WERI-Rb-1 (cell line): ENCODE measurements around the gene ACKR3.

Experiments
- DNase-seq: peaks from one replicate; pipeline ENCODE4 v3.0.0-alpha.2; 2020
- H3K27ac ChIP-seq: fragments of 250-450 bp; sonication (Bioruptor Pico); 2 replicates; pipeline ENCODE4 v1.5.1; 2020; ENCODE audit warnings: mild to moderate bottlenecking, moderate library complexity
- H3K27me3 ChIP-seq: fragments of 250-450 bp; sonication (Bioruptor Pico); 2 replicates; pipeline ENCODE4 v1.5.1; 2021; ENCODE audit warnings: mild to moderate bottlenecking, low read depth, moderate library complexity; ENCODE audit not compliant: insufficient read depth, severe bottlenecking
- H3K36me3 ChIP-seq: fragments of 250-450 bp; sonication (Bioruptor Pico); 2 replicates; pipeline ENCODE4 v1.5.1; 2020; ENCODE audit warnings: mild to moderate bottlenecking, moderate library complexity
- H3K4me3 ChIP-seq: 2 replicates; pipeline ENCODE4 v1.5.1; 2011; ENCODE audit warnings: low read depth, mild to moderate bottlenecking, control low read depth, low read length
- H3K9me3 ChIP-seq: fragments of 250-450 bp; sonication (Bioruptor Pico); 2 replicates; pipeline ENCODE4 v1.5.1; 2021; ENCODE audit warnings: mild to moderate bottlenecking, moderate library complexity; ENCODE audit not compliant: severe bottlenecking
- TF ChIP-seq, protein P1 (sequence below): IDR thresholded peaks from 2 replicates; pipeline ENCODE4 v1.5.1; 2011; ENCODE audit warnings: low read depth, mild to moderate bottlenecking, control low read depth, inconsistent platforms, low read length

ACKR3 gene

DNA sequence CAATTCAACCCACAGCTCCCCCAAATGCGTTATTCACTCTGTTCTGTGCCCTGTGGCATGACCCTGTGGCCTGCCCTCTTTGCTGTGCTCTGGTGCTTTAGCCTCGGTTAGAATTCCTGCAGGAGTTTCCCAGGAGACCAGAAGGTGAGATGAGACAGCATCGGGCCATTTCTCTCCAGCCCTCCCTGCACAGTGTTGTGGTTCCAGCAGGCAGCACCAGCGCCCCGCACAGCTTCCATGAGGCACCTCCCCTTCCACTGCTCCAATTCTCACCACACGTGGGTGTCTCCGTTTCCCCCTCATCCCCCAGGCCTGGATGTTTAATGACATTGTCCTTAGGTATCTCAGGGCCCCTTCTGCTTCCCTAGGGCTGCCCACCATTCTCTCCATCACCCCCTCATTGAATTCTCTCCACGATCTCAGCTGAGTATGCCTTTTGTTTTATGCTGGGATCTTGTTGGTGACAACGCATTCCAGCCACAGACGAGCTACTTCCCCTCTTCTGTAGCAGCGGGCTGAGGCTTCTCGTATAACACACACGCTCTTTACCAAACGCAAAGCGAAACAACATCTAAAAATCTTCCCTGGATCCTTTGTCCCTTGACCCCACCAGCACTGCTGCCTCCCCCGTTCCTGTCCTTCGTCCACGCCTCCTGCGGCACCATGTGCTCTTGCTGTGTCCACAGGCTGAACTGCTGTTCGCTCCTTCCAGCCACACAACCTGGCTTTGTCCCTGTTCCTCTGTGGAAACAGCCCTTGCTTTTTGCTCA lies 35.1 kb downstream of the ACKR3 start:
- Histone ChIP-seq H3K27ac (no peak overlapping the region), H3K9me3 (no peaks in the 10 kb centered on the region), H3K36me3 (no peaks in the 10 kb centered on the region), H3K27me3 (no peaks in the 10 kb centered on the region), H3K4me3 (no peak overlapping the region)
- TF ChIP-seq, protein P1, sequence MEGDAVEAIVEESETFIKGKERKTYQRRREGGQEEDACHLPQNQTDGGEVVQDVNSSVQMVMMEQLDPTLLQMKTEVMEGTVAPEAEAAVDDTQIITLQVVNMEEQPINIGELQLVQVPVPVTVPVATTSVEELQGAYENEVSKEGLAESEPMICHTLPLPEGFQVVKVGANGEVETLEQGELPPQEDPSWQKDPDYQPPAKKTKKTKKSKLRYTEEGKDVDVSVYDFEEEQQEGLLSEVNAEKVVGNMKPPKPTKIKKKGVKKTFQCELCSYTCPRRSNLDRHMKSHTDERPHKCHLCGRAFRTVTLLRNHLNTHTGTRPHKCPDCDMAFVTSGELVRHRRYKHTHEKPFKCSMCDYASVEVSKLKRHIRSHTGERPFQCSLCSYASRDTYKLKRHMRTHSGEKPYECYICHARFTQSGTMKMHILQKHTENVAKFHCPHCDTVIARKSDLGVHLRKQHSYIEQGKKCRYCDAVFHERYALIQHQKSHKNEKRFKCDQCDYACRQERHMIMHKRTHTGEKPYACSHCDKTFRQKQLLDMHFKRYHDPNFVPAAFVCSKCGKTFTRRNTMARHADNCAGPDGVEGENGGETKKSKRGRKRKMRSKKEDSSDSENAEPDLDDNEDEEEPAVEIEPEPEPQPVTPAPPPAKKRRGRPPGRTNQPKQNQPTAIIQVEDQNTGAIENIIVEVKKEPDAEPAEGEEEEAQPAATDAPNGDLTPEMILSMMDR = no peak
- DNase-seq = no peak

GRCh38 chr2:236605345-236605734 lies 35.7 kb downstream of the ACKR3 start:
- TF ChIP-seq, protein P1 = no peak
- H3K27ac ChIP-seq = no peak overlapping the region
- no peak for DNase-seq

DNA sequence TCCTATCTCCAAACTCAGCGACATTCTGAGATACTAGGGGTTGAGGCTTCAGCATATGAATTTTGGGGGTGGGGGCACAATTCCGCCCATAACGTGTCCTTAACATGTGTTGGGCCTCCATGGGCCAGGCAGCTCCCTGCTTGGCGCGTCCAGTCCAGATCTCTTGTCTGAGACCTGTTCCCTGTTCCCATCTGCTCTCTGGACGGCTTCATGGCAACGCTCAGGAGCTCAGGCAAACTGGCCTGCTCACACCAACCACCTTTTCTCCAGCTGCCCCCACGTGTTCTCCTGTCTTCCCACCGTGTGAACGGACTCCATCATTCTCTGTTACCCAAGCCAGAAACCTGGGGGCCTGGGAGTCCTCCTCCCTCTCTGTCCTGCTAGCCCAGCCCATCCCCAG lies 36.4 kb downstream of the ACKR3 start:
- H3K27ac ChIP-seq = no peak overlapping the region
- TF ChIP-seq, protein P1 = no peak

More at GRCh38 chr2:236605345-236605734, 35.7 kb downstream of the ACKR3 start:
- no peaks in the 10 kb centered on the region for H3K9me3 ChIP-seq
- no peak overlapping the region for H3K4me3 ChIP-seq
- H3K36me3 ChIP-seq = no peaks in the 10 kb centered on the region
- no peaks in the 10 kb centered on the region for H3K27me3 ChIP-seq

DNA sequence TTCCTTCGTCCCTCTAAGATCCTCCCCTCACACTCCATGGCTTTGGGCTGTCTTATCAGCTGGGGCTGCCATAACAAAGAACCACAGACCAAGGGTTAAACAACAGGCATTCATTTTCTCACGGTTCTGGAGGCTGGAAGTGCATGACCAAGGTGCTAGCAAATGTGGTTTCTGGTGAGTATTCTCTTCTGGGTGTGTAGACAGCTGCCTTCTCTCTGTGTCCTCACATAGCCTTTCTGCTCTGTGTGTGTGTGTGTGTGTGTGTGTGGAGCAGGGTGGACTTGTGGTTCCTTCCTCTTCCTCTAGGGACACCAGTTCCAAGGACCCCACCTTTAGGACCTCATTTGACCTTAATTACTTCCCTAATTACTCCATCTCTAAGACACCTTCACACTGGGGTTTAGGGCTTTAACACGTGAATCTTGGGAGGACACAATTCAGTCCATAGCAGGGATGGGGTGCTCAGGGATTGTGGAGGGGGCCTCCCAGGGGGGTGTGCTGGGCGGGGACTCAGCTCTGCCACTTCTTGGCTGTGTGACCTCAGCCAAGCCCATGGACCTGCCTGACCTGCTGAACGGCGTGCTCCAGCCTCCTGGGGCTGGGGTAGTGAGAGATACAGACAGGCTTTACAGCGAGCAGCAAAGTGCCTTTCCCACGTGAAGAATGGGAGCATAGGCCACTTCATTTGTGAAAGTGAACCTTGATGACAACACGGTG lies 38.0 kb downstream of the ACKR3 start:
- Histone ChIP-seq H3K4me3 (no peak overlapping the region), H3K36me3 (no peaks in the 10 kb centered on the region), H3K27ac (no peak overlapping the region), H3K27me3 (no peaks in the 10 kb centered on the region), H3K9me3 (no peaks in the 10 kb centered on the region)
- DNase-seq = peak; percentile 23
- TF ChIP-seq, protein P1 = 0 out of 2 replicates have a peak, but pooled peaks have one; percentile 36

More for the DNA sequence above, 36.4 kb downstream of the ACKR3 start:
- Histone ChIP-seq H3K4me3 (no peak overlapping the region), H3K27me3 (no peaks in the 10 kb centered on the region), H3K36me3 (no peaks in the 10 kb centered on the region), H3K9me3 (no peaks in the 10 kb centered on the region)
- no peak for DNase-seq

DNA sequence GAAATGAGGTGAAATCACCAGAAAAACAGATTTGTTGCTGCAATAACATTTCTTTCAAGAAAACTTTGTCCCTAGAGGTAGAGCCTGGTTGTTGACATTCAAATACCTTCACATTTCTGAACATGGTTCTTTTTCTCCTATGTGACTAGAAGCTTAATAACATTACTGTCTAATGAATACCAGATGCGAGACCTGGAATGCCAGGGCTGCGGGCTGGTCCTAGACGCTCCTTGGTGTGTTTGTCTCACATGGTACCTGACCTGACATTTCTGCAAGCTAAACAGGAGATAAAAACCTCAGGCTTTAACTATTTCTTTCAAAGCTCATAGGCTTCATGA lies 38.5 kb downstream of the ACKR3 start:
- H3K4me3 ChIP-seq = no peak overlapping the region
- DNase-seq = no peak
- TF ChIP-seq, protein P1 = no peak
- no peaks in the 10 kb centered on the region for H3K36me3 ChIP-seq
- H3K27ac ChIP-seq = no peak overlapping the region
- H3K9me3 ChIP-seq = no peaks in the 10 kb centered on the region
- no peaks in the 10 kb centered on the region for H3K27me3 ChIP-seq
